Endothelial cell (in vitro differentiated cells): ENCODE results near the gene ZNRF2. TPM values are rescaled to one million over a fixed set of nuclear protein-coding genes. Genes with fewer than 3 reads are reported as not detected.

ENCODE experiments used
- DNase-seq: peaks from one replicate; pipeline ENCODE4 v3.0.0; 2021; ENCODE audit warnings: low spot score
- H3K27ac Mint-ChIP-seq: one replicate; pipeline ENCODE4 v1.8.0; 2021; ENCODE audit warnings: mixed read lengths, inconsistent platforms; ENCODE audit not compliant: unreplicated experiment
- H3K27me3 Mint-ChIP-seq: one replicate; pipeline ENCODE4 v1.8.0; 2021; ENCODE audit warnings: mild to moderate bottlenecking, moderate library complexity, mixed read lengths, inconsistent platforms; ENCODE audit not compliant: unreplicated experiment
- H3K36me3 Mint-ChIP-seq: one replicate; pipeline ENCODE4 v1.8.0; 2021; ENCODE audit warnings: mild to moderate bottlenecking, low read depth, mixed read lengths, inconsistent platforms; ENCODE audit not compliant: unreplicated experiment
- H3K4me1 Mint-ChIP-seq: one replicate; pipeline ENCODE4 v1.8.0; 2021; ENCODE audit warnings: mild to moderate bottlenecking, mixed read lengths, inconsistent platforms; ENCODE audit not compliant: unreplicated experiment
- H3K4me3 Mint-ChIP-seq: one replicate; pipeline ENCODE4 v1.8.0; 2021; ENCODE audit warnings: mild to moderate bottlenecking, mixed read lengths, inconsistent platforms; ENCODE audit not compliant: unreplicated experiment
- H3K9me3 Mint-ChIP-seq: one replicate; pipeline ENCODE4 v1.8.0; 2021; ENCODE audit warnings: mixed read lengths, inconsistent platforms; ENCODE audit not compliant: unreplicated experiment
- total RNA-seq: library from RNA; stranded (reverse); fragmentation: NEBNext Ultra II Directional; extraction: Animal tissue kit (Norgen Biotek cat#: 25700); gene quantifications from one replicate; pipeline ENCODE4 v1.2.1, GENCODE V29; 2021; ENCODE audit not compliant: unreplicated experiment
- TF ChIP-seq, protein P1 (sequence below): fragments of 200-600 bp; sonication (generic); IDR thresholded peaks from one replicate; pipeline ENCODE4 v1.5.0; 2021; ENCODE audit warnings: antibody characterized with exemption; ENCODE audit not compliant: unreplicated experiment

ZNRF2 gene
- total RNA-seq, 1 donor from 2014 or later = 9.5 TPM

DNA sequence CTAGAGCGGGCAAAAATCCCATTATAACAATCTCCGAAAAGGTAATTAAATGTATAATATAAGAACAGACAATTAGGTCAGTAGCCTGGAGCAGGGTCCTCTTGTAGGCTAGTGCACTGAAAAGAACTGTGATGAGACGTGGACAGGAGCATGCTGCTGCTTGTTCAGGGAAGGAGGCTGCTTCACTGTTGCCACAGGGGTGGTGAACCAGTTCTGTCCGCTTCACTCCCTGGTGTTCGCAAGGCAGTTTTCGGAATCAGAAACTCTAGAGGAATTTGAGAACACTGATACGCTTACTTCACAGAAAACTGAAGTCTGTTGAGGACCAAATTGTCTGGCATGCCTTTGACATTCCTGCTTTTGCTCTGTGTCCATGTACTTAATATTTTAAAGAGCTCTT, 17.4 kb downstream of the ZNRF2 start:
- TF ChIP-seq, protein P1, sequence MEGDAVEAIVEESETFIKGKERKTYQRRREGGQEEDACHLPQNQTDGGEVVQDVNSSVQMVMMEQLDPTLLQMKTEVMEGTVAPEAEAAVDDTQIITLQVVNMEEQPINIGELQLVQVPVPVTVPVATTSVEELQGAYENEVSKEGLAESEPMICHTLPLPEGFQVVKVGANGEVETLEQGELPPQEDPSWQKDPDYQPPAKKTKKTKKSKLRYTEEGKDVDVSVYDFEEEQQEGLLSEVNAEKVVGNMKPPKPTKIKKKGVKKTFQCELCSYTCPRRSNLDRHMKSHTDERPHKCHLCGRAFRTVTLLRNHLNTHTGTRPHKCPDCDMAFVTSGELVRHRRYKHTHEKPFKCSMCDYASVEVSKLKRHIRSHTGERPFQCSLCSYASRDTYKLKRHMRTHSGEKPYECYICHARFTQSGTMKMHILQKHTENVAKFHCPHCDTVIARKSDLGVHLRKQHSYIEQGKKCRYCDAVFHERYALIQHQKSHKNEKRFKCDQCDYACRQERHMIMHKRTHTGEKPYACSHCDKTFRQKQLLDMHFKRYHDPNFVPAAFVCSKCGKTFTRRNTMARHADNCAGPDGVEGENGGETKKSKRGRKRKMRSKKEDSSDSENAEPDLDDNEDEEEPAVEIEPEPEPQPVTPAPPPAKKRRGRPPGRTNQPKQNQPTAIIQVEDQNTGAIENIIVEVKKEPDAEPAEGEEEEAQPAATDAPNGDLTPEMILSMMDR = no peak
- no peak for DNase-seq
- Mint-ChIP-seq H3K4me1 (peaks cover 3% of the 10 kb centered on the region), H3K27ac (no peak overlapping the region), H3K36me3 (no peaks in the 10 kb centered on the region), H3K4me3 (no peak overlapping the region), H3K9me3 (no peaks in the 10 kb centered on the region), H3K27me3 (peaks cover 1% of the 10 kb centered on the region)

DNA sequence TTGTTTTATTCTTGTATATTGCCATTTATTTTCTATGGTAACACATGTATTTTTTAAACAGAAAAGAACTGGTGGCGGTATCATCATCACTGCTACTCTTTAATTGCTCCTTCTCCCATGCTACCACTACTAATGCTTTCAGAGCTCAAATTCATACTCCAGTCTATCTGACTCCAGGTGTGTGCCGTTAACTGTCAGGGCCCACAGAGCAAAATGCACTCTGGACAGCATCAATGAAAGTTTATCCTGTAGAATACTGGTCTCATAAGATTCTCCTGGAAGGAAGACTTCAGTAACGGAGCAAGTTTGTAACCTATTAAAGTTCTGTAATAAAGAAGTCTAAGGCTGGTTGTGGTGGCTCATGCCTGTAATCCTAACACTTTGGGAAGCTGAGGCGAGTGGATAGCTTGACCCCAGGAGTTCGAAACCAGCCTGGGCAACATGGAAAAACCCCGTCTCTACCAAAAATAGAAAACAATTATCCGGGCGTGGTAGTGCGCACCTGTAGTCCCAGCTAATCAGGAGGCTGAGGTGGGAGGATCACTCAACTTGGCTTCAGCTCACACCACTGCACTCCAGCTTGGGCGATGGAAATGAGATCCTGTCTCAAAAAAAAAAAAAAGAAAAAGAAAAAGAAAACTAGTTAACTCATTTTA, 18.4 kb downstream of the ZNRF2 start:
- Mint-ChIP-seq H3K36me3 (no peaks in the 10 kb centered on the region), H3K27ac (no peak overlapping the region), H3K4me3 (no peak overlapping the region), H3K4me1 (peaks cover 8% of the 10 kb centered on the region), H3K27me3 (peaks cover 1% of the 10 kb centered on the region), H3K9me3 (no peaks in the 10 kb centered on the region)
- TF ChIP-seq, protein P1 = no peak
- no peak for DNase-seq

DNA sequence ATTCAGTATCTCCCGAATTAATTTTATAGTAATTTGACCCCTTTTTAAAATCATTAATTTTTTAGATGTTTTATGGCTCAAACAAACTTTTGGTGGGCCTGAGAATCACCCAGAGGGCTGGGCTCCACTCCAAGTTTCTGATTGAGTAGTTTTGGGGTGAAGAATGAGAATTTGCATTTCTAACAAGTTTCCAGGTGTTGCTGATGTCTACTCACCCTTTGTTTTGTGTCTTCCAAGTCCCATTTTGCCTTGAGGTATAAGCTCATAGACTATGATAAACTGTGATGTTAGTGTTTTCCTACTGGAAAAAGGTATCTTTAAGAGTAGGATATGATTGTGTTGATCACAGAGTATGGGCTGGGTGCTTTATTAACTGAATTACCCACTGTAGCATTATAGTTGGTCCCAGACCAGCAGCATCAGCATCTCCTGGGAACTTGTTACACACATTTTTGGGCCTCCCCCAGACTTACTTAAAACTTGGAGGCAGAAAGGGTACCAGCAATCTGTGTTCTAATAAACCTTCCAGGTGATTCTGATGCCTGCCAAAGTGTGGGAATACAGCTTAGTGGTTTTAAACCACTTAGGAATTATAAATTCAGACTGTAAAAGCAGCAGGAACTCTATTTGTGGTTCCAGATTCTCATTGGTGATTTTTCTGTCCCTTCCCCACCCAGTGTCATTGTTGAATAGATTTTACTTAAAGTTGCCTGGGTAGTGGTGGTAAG, 19.1 kb downstream of the ZNRF2 start:
- H3K27me3 Mint-ChIP-seq = peaks cover 1% of the 10 kb centered on the region
- no peak for DNase-seq
- H3K4me3 Mint-ChIP-seq = no peak overlapping the region
- no peaks in the 10 kb centered on the region for H3K36me3 Mint-ChIP-seq
- H3K4me1 Mint-ChIP-seq = peaks cover 8% of the 10 kb centered on the region
- no peaks in the 10 kb centered on the region for H3K9me3 Mint-ChIP-seq
- no peak overlapping the region for H3K27ac Mint-ChIP-seq
- TF ChIP-seq, protein P1 = no peak

DNA sequence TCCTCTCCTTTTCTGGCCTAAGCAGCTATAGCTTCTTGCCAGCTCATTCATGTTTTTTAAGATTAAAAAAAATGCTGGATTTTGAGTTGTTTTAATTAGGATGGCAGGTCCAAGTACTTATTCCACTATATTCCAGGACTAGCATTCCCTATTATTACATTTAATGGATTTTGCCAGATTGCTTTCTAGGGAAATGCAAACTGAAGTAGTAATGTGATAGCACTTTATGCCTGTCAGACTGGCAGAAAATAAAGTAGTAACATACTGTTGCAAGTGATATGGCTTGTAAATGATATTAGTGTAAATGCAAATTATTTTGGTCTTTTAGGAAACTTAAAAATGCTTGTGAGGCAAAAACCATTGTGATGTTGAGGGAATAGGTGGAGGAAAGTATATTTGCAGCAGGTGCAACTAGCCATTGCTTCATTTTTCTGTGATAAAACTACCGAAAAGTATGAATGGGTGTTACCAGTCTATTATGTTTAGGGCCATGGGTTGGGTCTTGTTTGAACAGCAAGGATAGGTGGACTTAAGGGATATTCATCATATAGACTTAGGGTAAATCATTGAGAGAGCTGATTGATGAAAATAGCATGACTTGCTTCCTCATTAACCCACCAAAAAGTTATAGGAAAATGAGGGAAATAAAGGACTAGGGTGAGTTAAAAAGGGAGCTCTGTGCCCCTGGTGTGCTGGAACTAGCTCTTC, 19.9 kb downstream of the ZNRF2 start:
- H3K4me3 Mint-ChIP-seq = no peak overlapping the region
- no peak for DNase-seq

More for the DNA sequence above, 19.9 kb downstream of the ZNRF2 start:
- H3K36me3 Mint-ChIP-seq = no peaks in the 10 kb centered on the region
- no peaks in the 10 kb centered on the region for H3K9me3 Mint-ChIP-seq
- H3K27me3 Mint-ChIP-seq = peaks cover 1% of the 10 kb centered on the region
- TF ChIP-seq, protein P1 = no peak
- no peak overlapping the region for H3K27ac Mint-ChIP-seq
- peaks cover 8% of the 10 kb centered on the region for H3K4me1 Mint-ChIP-seq
